Right forelimb (tissue), 1 donor: ENCODE data around the gene GNAT1.

Source experiments
- DNase-seq: peaks from one replicate; pipeline ENCODE4 v3.0.0-alpha.2; 2018

The GNAT1 gene

GRCh38 chr3:50190936-50191660, at the start of gene GNAT1:
GNAT1 (plus strand) TSS chr3:50191610; CDS start chr3:50191726, 116 bp downstream.
- DNase-seq, result no peak

- DNase-seq, result no peak
These were observed 45.0 kb upstream of the GNAT1 start for GRCh38 chr3:50146316-50146901.

- no peak for DNase-seq
These were observed 44.4 kb upstream of the GNAT1 start for GRCh38 chr3:50147016-50147415.

GRCh38 chr3:50147447-50147846, 44.0 kb upstream of the GNAT1 start:
- DNase-seq, result no peak

GRCh38 chr3:50147861-50148260, 43.5 kb upstream of the GNAT1 start:
- no peak for DNase-seq

- no peak for DNase-seq
These were observed 41.0 kb upstream of the GNAT1 start for GRCh38 chr3:50150404-50150750.

GRCh38 chr3:50150863-50151686, 40.3 kb upstream of the GNAT1 start:
- peak; percentile 69 for DNase-seq

GRCh38 chr3:50151728-50152127, 39.7 kb upstream of the GNAT1 start:
- DNase-seq, result no peak

- DNase-seq, result no peak
These were observed 37.5 kb upstream of the GNAT1 start for GRCh38 chr3:50153782-50154475.

GRCh38 chr3:50154476-50154839, 37.0 kb upstream of the GNAT1 start:
- no peak for DNase-seq

- peak; percentile 74 for DNase-seq
These were observed 36.4 kb upstream of the GNAT1 start, which contains the start of gene SEMA3F for GRCh38 chr3:50154840-50155490. SEMA3F (plus strand) TSS chr3:50155324; CDS start chr3:50159623, 4,299 bp downstream.

- DNase-seq, result no peak
These were observed 35.9 kb upstream of the GNAT1 start for GRCh38 chr3:50155491-50155878.

GRCh38 chr3:50155891-50156290, 35.5 kb upstream of the GNAT1 start:
- no peak for DNase-seq

GRCh38 chr3:50156549-50157493, 34.6 kb upstream of the GNAT1 start:
- peak; percentile 75 for DNase-seq

GRCh38 chr3:50157827-50158529, 33.4 kb upstream of the GNAT1 start:
- no peak for DNase-seq

- no peak for DNase-seq
These were observed 32.8 kb upstream of the GNAT1 start for GRCh38 chr3:50158530-50159146.

GRCh38 chr3:50160561-50160983, 30.8 kb upstream of the GNAT1 start:
- DNase-seq, result no peak

- DNase-seq, result no peak
These were observed 30.1 kb upstream of the GNAT1 start for GRCh38 chr3:50161320-50161719.

GRCh38 chr3:50162034-50162883, 29.2 kb upstream of the GNAT1 start:
- DNase-seq, result no peak
